Measurements from ENCODE around the gene DRG1.

DNA sequence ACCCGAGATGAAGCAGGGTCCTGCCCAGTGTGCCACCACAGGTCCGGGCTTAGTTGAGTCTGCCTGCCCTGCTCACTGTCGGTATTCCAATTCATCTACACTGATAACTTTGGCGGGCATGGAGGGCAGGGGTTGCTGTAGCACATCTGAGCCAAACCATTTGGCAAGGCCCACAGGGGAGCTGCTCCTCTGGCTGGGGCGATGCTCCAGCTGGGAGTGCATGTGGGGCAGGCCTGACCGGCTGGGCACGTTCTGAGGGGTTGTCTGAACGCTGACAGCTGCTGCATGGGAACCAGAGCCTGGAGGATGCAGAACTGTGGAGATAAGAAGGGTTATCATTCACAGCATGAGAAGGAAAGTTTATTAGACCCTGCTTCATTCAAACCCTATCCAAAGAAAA lies 40.4 kb downstream of the DRG1 start:
- no peak for TF ChIP-seq EZH2phosphoT487 (IDR thresholded peaks at IDR 0.05; ENCODE audit: borderline replicate concordance, low read length)
- TF ChIP-seq, protein P1, sequence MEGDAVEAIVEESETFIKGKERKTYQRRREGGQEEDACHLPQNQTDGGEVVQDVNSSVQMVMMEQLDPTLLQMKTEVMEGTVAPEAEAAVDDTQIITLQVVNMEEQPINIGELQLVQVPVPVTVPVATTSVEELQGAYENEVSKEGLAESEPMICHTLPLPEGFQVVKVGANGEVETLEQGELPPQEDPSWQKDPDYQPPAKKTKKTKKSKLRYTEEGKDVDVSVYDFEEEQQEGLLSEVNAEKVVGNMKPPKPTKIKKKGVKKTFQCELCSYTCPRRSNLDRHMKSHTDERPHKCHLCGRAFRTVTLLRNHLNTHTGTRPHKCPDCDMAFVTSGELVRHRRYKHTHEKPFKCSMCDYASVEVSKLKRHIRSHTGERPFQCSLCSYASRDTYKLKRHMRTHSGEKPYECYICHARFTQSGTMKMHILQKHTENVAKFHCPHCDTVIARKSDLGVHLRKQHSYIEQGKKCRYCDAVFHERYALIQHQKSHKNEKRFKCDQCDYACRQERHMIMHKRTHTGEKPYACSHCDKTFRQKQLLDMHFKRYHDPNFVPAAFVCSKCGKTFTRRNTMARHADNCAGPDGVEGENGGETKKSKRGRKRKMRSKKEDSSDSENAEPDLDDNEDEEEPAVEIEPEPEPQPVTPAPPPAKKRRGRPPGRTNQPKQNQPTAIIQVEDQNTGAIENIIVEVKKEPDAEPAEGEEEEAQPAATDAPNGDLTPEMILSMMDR (IDR thresholded peaks at IDR 0.05; ENCODE audit: low read depth, low read length, poor library complexity, severe bottlenecking) = no peak
